ENCODE results near the gene CPVL.

The CPVL gene

GRCh38 chr7:29154076-29154475 is 7.7 kb upstream of the CPVL start:
- DNase-seq: no peak

DNA sequence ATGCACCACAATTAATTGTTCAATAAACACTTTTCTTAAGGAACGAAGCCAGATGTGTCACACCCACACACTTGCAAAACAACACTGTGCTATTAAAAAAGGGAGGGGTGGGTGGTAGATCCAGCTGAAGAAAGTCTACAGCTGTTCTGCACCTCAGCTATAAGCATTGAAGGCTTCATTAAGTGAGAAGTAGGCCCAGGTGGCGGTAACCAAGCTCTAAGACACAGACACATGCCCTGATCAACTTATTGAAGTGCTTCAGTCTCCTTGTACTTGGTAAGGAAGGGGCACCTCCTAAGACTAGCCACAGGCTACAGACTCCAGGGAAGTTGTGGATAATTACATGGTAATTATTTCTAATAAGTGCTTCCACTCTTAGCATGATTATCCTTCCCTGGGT is 4.5 kb upstream of the CPVL start:
- no peak for DNase-seq

- no peak for DNase-seq
These were observed 2.7 kb upstream of the CPVL start for GRCh38 chr7:29149036-29149435.

- no peak for DNase-seq
These were observed 1.5 kb upstream of the CPVL start for GRCh38 chr7:29147821-29148220.

DNA sequence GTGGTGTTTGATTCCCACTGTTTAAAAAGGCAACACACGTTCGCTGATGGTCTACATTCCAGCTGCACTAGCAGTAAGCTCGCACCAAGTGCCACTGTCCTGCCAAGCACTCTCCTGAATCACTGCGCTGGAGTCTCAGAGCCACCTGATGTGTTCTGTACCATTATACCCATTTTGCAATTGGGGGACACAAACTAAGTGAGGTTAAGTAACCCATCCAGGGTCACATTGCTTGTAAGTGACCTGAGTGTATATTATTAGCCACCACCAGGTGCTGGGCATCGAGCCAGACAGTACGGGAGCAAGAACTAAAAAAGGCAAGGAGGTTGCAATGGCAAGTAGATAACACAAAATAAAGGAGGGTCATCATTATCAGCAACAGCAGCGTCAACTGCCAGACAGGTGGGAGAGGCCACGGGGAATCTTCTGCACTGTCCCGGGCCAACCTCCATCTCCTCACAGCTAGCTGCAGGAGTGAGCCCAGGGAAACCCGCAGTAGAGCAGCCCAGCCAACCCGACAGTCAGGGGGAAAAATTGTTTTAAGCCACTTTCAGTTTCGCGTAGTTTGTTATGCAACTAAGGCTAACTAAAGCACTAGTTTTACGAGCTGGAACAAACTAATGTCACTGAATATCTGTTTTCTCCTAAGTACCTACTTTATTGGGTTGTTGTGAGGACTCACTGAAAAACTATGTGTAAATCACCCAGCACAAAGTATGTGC is 712 bp upstream of the CPVL start:
- DNase-seq: no peak

- no peak for DNase-seq
These were observed 732 bp downstream of the CPVL start for GRCh38 chr7:29145553-29146056.

GRCh38 chr7:29143751-29144150 is 2.6 kb downstream of the CPVL start:
- DNase-seq: no peak

DNA sequence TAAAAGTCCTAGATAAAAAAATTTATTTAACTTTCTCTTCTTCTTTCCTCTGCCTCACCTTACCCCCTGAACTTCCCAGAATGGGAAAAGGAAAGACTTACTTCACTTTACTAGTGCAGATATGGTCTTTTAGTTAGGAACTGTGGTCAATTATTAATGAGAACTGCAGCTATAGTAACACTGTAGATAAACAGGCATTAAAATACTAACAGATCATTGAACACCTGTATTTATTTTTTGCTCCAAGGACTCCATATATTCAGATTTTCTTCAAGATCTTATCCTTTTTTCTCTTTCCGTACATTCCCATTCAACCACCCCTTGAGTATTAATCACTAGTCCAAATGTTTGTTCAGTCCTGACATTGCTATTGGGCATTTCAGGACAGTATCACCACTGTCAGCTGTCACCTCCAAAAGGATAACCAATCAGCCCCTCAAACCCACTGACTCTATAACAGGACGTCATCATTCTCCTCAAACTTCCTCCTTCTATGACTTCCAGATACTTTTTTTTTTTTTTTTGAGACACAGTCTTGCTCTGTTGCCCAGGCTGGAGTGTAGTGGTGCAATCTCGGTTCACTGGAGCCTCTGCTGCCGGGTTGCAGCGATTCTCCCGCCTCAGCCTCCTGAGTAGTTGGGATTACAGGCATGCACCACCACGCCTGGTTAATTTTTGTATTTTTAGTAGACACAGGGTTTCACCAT is 4.2 kb downstream of the CPVL start:
- DNase-seq: no peak

DNA sequence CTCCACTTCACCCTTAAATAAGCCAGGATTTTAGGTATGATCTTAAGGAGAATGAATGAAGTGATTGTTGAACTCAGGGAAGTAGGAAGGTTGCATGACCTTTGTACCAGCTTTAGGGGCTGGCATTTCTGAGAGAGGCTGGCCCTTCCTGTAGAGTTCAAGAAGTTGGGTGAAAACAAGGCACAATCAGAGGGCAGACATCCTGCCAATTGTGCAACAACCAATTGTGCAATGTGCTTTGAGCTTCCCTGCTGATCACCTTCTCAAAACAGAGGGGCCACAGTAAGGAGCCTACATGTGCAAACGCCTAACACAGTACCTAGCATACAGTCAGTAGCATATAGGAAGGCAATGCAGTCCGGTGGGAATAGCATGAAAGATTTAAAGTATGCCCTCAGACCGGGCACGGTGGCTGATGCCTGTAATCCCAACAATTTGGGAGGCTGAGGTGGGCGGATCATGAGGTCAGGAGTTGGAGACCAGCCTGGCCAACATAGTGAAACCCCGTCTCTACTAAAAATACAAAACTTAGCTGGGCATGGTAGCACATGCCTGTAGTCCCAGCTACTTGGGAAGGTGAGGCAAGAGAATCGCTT is 5.4 kb downstream of the CPVL start:
- DNase-seq: no peak

- no peak for DNase-seq
These were observed 6.5 kb downstream of the CPVL start for GRCh38 chr7:29139796-29140195.

DNA sequence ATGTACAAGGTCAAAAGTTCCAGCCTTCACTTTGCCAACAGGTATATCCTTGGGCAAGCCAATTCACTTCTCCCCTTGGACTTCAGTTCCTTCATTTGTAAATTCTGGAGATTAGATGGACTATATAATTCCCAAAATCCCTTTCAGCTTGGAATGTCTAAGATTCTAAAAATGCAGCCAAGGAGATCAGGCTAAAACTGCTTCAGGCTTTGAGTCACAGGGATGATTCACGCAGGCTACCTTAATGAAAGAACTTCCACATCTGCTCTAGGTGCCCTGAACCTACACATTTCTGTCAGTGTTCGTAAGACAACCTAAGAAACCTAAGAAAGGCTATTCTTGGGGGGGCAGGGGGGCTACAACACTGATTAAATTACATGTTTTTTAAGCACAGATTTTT is 7.1 kb downstream of the CPVL start:
- DNase-seq: no peak

DNA sequence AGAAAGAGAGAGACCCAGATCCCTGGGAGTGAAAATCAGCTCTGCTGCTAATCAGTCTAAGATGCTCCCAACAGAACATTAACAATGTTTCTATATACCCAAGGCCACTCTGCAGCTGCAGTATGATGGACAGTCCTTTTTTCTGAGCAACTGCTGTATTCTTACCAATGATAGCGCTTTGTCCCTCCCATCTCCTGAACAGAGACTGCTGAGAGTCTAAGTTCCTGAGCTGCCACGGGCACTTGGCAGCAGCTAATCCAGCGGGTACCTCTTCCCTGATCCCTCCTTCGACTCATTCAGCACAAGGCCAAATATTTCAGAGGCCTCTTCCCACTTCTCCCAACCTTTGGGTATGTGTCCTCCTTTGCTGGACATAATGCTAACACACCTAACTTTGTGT is 7.7 kb downstream of the CPVL start:
- DNase-seq: no peak

GRCh38 chr7:29135846-29136245 is 10.5 kb downstream of the CPVL start:
- DNase-seq: no peak

DNA sequence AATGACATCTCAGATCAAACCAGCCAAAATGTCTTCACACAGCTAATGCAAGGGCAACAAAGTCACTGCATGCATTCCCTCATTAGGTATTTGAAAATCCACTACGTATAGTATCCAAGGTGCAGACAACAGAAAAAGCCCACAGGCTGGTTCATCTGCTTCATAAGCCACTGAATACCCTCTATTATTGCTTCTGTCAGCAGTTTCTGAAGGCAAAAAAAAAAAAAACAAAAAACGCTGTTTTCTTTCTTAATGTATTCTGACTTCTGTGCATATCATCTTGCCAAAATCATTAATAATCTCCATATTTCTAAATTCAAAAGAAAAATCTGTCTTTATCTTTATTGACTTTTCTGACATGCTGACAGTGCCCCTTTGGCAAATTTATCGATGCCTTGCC is 13.4 kb downstream of the CPVL start:
- no peak for DNase-seq

GRCh38 chr7:29131678-29132077 is 14.7 kb downstream of the CPVL start:
- no peak for DNase-seq

DNA sequence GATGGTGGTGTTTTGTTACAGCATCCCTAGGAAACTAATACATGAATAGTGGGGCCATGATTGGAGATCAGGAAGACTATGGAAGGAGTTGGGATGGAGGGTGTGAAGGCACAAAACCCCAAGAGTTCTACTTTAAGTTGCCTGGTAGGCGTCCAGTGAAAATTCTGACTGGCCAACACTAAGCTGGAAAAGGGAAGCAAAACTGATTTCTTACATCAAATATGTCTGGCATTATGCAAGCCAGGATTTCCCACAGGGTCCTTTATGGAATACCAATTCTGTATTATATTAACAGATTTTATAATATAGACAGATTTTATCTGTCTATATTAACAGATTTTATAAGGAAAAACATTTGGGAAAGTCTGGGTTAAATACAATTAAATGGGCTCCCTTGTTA is 16.2 kb downstream of the CPVL start:
- no peak for DNase-seq

GRCh38 chr7:29127527-29127926 is 18.8 kb downstream of the CPVL start:
- no peak for DNase-seq

DNA sequence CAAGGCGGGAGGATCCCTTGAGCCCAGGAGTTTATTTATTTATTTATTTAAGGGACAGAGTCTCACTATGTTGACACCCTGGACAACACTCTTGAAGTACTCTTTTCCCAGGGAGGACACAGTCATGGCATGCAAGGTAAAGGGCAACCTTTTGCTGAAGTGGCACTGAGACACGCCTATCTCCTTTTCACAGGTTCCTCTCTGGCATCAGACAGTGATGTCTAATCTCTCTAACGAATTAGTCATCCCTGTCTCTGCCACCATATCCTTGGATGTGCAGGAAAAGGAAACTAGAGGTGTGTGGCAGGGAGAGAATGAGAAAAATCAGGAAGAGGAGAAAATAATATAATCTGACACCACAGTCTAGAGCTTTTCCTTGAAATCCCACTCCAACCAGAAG is 19.5 kb downstream of the CPVL start:
- DNase-seq: no peak

GRCh38 chr7:29123626-29124190 is 22.6 kb downstream of the CPVL start:
- DNase-seq: no peak

DNA sequence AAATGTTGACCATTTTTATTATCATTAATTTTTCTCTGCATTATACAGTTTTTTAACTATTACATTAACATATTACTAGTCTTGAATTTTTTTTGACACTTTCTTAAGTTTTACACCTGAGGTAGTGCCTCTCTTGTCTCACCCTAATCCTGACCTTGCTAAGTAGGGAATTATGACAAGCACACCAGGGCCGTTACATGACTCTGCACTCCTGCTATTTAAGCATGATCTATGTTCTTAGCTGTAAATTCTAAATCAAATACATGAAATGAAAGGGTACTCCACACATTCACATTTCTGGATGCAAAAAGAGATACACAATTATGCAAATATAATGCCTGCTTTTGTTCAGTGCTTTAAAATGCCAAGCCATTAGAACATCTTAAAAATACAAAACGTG is 23.6 kb downstream of the CPVL start:
- no peak for DNase-seq

GRCh38 chr7:29122081-29122480 is 24.3 kb downstream of the CPVL start:
- no peak for DNase-seq

DNA sequence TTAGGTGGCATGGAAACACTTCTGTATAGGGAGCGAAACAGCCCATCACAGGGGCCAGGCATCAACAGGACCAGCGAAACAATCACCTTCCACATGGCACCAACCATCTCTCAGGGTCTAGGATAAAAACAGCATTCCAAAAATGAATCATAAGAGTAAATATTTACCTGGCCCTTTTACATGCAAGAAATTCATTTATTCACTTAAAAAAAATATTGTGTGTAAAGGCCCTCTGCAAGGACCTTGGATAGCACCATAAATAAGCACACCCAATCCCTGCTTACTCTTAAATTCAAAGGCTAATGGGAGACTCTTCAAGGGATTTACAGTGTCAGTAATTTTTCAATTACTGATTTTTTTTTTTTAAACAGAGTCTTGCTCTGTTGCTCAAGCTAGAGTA is 25.4 kb downstream of the CPVL start:
- no peak for DNase-seq

- DNase-seq: no peak
These were observed 26.8 kb downstream of the CPVL start for GRCh38 chr7:29119538-29119937.
